Measurements from ENCODE around the gene SLC5A6. TPM values are rescaled to one million over a fixed set of nuclear protein-coding genes. Genes with fewer than 3 reads are reported as not detected.
A peak's percentile ranks its signal among the peaks of the same experiment; 100 is the strongest.

The SLC5A6 gene
- total RNA-seq, 1 donor from 2014 or later, result 22.6 TPM

DNA sequence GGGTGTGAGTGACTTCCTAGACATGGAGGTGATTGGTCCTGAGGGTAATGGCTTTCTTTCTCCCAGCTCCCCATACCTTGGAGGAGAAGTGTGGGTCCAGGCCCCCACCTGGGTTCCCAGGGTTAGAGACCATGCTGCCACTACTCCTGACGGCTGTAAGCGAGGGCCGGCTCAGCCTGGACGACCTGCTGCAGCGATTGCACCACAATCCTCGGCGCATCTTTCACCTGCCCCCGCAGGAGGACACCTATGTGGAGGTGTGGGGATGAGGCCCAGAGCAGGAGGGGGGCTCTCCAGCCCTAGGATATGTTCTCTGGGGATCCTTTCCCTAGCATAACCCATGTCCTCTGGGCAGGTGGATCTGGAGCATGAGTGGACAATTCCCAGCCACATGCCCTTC lies 26.9 kb upstream of the SLC5A6 start:
- ATAC-seq (no peak), DNase-seq (ENCODE audit: low spot score) (no peak)
- intact Hi-C loops (cut with DNase I), result no loop called here

DNA sequence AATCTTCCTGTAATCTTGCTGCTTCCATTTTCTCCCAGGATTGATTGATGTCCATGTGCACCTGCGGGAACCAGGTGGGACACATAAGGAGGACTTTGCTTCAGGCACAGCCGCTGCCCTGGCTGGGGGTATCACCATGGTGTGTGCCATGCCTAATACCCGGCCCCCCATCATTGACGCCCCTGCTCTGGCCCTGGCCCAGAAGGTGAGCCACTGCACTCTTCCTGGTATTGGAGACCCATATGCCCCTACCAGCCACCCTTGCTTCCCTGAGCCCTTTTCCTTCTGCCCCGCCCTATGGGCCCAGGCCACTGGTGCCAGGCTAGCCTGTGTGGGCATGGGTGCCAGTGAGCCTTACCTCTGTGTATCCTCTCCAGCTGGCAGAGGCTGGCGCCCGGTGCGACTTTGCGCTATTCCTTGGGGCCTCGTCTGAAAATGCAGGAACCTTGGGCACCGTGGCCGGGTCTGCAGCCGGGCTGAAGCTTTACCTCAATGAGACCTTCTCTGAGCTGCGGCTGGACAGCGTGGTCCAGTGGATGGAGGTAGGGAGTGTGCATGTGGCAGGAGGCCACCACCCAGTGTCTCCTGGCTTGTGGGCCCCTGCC lies 25.4 kb upstream of the SLC5A6 start:
- DNase-seq (ENCODE audit: low spot score) (no peak), ATAC-seq (no peak)
- intact Hi-C loops (cut with DNase I), result no loop called here

DNA sequence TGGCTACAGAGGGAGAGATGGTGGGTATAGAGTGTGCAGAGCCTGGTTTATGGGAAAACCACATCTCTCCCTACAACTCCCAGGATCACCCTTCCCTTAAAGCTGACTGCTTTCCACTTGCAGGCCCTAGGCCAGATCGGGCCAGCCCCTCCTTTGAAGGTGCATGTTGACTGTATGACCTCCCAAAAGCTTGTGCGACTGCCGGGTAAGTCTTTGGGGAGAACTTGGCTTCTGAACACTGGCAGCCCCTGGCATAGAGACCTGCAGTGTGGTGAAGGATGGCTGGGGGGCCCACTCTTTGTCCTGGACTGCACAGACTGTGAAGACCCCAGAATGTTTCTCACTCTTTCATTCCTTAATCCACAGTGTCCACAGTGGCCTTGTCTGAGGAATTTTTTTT lies 24.6 kb upstream of the SLC5A6 start:
- intact Hi-C loops (cut with DNase I), result no loop called here
- ATAC-seq (no peak), DNase-seq (ENCODE audit: low spot score) (no peak)

DNA sequence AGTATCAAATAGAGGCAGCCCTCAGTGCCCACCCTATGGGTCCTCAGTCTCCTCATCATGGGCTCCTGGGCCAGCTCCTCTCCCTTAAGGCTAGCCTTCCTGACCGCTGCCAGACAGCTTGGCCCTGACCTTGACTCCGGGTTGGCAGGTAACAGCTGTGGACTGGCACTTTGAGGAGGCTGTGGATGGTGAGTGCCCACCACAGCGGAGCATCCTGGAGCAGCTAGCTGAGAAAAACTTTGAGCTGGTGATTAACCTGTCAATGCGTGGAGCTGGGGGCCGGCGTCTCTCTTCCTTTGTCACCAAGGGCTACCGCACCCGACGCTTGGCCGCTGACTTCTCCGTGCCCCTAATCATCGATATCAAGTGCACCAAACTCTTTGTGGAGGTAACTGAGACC lies 24.1 kb upstream of the SLC5A6 start:
- intact Hi-C loops (cut with DNase I), result no loop called here
- DNase-seq (ENCODE audit: low spot score), result no peak
- no peak for ATAC-seq

DNA sequence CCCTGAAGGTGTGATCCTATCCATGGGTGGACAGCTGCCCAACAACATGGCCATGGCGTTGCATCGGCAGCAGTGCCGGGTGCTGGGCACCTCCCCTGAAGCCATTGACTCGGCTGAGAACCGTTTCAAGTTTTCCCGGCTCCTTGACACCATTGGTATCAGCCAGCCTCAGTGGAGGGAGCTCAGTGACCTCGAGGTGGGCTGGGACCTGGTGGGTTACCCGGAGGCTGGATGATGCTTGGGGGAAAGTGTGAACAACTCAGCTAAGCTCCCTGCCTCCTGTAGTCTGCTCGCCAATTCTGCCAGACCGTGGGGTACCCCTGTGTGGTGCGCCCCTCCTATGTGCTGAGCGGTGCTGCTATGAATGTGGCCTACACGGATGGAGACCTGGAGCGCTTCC lies 21.3 kb upstream of the SLC5A6 start:
- intact Hi-C loops (cut with DNase I), result no loop called here
- no peak for DNase-seq (ENCODE audit: low spot score)

DNA sequence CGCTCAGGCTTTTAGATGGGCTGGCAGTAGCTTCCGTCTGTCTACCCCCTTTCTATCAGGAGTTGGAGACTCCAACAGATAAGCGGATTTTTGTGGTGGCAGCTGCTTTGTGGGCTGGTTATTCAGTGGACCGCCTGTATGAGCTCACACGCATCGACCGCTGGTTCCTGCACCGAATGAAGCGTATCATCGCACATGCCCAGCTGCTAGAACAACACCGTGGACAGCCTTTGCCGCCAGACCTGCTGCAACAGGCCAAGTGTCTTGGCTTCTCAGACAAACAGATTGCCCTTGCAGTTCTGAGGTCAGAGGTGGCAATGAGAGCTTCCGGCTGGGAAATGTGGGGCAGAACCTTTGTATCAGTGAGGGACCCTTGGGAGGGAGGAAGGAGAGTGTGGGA lies 19.9 kb upstream of the SLC5A6 start:
- ATAC-seq (no peak), DNase-seq (ENCODE audit: low spot score) (no peak)
- intact Hi-C loops (cut with DNase I), result no loop called here

More for the DNA sequence above, 21.3 kb upstream of the SLC5A6 start:
- no peak for ATAC-seq

DNA sequence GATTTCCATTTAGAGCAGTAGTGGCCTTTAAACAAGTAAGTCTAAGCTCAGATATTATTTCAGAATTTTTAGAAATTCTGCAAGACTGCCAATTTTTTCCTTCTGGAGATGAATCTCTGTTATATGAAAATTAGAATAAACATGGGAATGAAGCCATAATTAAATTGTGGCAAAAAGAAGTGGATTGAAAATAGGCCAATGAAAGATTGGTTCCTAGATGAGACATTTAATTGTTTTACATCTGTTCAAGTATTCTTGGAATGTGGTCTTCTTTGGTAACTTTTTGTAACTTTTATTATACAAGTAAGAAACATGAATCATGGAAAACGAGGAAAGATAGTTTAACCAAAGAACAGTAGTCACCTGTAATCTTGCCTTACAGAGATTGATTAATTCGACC lies 15.4 kb upstream of the SLC5A6 start:
- intact Hi-C loops (cut with DNase I), result no loop called here
- ATAC-seq (no peak), DNase-seq (ENCODE audit: low spot score) (no peak)

DNA sequence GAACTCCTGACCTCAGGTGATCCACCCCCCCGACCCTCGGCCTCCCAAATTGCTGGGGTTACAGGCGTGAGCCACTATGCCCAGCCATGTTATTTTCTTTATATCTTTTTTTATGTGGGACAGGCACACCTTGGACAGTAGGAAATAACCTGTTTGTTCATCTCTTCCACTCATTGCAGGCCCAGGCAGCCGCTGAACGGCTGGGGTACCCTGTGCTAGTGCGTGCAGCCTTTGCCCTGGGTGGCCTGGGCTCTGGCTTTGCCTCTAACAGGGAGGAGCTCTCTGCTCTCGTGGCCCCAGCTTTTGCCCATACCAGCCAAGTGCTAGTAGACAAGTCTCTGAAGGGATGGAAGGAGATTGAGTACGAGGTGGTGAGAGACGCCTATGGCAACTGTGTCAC lies 13.5 kb upstream of the SLC5A6 start:
- intact Hi-C loops (cut with DNase I), result no loop called here
- DNase-seq (ENCODE audit: low spot score) (no peak), ATAC-seq (no peak)

DNA sequence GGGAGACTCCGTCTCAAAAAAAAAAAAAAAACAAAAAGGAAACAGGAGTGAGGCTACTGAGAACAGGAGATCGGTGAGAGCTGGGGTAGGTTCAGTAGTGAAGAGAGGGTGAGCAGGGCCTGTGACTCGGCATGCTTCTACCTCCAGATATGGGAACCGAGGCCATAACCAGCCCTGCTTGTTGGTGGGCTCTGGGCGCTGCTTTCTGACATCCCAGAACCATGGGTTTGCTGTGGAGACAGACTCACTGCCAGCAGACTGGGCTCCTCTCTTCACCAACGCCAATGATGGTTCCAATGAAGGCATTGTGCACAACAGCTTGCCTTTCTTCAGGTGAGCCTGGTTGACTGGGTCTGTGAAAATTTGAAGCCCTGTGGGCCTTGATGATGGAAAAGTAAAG lies 11.3 kb upstream of the SLC5A6 start:
- ATAC-seq (no peak), DNase-seq (ENCODE audit: low spot score) (no peak)
- intact Hi-C loops (cut with DNase I), result no loop called here

DNA sequence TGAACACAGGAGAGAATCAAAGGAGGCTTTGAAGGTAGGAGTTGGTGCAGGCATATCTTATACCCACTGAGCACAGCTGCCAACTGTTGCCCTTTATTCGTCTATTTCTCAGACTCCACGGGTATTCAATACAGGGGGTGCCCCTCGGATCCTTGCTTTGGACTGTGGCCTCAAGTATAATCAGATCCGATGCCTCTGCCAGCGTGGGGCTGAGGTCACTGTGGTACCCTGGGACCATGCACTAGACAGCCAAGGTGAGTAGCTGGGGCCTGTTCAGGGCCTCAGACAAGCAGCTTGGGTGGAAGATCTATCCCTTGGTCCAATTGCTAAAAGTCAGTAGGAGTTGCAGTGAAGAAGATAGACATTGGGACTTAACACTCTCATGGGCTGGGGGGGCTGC lies 10.3 kb upstream of the SLC5A6 start:
- ATAC-seq (no peak), DNase-seq (ENCODE audit: low spot score) (no peak)
- intact Hi-C loops (cut with DNase I), result no loop called here

DNA sequence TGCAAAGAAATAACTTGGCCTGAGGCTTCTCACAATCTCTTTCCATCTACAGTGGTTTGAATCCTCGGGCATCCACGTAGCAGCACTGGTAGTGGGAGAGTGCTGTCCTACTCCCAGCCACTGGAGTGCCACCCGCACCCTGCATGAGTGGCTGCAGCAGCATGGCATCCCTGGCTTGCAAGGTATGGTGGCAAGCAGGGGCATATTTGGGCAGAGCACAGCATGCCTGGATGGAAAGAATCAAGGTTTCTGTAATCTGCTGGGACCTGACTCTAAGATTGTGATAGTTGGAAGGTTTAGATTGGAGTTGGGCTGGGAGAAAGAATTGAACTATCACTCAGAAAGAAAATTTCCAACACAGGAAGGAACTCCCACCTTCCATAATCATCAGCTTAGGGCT lies 9.1 kb upstream of the SLC5A6 start:
- ATAC-seq, result no peak
- no peak for DNase-seq (ENCODE audit: low spot score)
- intact Hi-C loops (cut with DNase I), result no loop called here

DNA sequence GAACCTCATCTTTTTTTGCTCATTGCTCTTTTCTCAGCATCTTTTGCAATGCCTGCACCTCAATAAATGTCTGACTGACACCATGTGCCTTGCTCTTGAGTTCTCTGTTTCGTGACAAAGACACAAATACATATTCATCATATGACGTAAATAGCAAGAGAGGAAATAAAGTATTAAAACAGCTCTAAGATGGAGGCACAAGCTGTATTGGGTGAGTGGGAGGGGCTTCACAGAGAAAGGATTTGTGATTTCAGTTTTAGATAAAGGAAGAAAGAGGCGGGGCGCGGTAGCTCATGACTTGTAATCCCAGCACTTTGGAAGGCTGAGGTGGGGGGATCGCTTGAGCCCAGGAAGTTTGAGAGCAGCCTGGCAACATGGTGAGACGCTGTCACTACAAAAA lies 8.0 kb upstream of the SLC5A6 start:
- ATAC-seq (no peak), DNase-seq (ENCODE audit: low spot score) (no peak)
- intact Hi-C loops (cut with DNase I), result no loop called here

DNA sequence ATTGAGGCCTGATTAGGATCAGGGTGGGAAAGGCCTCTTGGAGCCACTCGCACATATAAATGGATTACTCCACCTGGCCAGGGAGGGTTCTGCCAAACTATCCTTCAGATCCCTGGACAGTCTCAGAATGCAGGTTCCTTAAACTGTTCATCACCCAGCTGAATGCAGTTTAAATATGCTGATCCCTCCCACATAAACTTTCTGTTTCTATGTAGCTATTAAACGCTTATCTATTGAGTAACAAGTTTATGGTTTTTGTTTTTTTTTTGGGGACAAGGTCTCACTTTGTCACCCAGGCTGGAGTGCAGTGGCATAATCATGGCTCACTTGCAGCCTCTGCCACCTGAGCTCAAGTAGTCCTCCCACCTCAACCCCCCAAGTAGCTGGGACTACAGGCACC lies 7.0 kb upstream of the SLC5A6 start:
- intact Hi-C loops (cut with DNase I), result no loop called here
- ATAC-seq (no peak), DNase-seq (ENCODE audit: low spot score) (no peak)

DNA sequence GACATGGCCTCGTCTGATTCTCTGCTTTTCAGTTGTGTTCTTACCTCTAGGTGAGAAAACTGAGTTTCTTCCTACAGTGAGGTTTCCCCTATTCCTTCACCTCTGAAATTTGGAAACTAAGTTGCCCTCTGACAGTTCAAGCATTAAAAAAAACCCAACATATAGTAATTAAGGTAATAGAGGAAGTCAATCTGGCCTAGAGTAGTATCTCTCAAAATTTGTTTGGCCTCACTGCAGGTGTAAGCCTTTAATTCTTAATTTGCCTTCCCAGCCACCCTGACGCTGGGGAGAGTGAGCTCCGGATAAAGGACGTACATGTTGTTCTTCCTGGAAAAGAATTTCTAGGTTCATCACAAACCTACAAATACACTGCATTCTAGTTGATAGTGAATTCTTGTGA lies 6.5 kb upstream of the SLC5A6 start:
- ATAC-seq, result no peak
- no peak for DNase-seq (ENCODE audit: low spot score)
- intact Hi-C loops (cut with DNase I), result no loop called here

DNA sequence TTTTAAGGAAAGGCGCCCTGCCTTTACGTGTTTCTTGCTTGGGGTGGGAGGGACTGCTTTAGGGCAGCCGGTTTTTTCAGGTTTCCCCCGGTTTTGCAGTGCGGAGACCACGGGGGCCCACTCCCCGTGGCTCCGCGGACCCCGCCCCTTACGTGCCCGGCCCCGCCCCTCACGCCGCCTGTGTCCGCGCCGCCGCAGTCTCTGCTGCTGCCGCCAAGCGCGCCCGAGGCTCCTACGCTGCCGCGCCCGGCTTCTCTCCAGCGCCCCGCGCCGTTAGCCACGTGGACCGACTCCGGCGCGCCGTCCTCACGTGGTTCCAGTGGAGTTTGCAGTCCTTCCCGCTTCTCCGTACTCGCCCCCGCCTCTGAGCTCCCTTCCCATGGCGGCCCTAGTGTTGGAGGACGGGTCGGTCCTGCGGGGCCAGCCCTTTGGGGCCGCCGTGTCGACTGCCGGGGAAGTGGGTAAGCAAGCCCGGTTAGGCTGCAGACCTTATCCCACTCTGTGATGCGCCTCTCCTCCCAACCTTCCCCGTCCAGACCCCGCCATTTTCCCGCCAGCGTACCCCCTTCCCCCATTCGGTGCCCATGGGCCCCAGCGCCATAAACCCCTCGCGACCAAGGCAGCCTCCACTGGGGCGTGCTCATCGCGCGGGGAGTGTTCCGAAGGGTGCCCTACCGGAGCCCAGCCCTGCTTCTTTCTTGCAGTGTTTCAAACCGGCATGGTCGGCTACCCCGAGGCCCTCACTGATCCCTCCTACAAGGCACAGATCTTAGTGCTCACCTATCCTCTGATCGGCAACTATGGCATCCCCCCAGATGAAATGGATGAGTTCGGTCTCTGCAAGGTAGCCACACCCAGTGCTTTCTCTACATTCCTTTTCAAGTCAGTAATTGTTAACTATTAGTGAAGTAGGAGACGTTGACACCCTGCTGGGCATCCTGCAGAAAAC lies 5.4 kb upstream of the SLC5A6 start, which contains the start of gene CAD:
Gene CAD, plus strand, starts transcription at position 197 of the 949 bp plus-strand sequence. Its CDS starts 183 bp downstream, at position 380.
- intact Hi-C loops (cut with DNase I), result no loop called here
- ATAC-seq, result peak; percentile 95
- peak; percentile 92 for DNase-seq (ENCODE audit: low spot score)

DNA sequence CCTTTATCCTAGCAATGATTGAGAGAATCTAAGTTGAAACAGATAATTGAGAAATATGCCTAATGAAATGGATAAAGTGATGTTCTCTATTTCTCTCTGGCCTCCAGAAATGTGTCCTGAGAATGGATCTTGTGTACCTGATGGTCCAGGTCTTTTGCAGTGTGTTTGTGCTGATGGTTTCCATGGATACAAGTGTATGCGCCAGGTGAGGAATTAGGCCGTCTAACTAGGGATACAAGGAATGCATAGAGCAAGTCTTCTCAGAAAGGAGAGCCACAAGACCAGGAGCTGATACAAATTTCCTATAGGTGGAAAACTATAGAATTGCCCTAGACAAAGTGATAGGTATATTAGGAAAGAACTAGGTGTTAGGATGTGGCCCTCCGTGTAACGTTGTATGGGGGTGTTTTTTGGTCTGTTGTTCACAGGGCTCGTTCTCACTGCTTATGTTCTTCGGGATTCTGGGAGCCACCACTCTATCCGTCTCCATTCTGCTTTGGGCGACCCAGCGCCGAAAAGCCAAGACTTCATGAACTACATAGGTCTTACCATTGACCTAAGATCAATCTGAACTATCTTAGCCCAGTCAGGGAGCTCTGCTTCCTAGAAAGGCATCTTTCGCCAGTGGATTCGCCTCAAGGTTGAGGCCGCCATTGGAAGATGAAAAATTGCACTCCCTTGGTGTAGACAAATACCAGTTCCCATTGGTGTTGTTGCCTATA lies 4.5 kb upstream of the SLC5A6 start:
- no peak for ATAC-seq
- no peak for DNase-seq (ENCODE audit: low spot score)
- intact Hi-C loops (cut with DNase I), result no loop called here

DNA sequence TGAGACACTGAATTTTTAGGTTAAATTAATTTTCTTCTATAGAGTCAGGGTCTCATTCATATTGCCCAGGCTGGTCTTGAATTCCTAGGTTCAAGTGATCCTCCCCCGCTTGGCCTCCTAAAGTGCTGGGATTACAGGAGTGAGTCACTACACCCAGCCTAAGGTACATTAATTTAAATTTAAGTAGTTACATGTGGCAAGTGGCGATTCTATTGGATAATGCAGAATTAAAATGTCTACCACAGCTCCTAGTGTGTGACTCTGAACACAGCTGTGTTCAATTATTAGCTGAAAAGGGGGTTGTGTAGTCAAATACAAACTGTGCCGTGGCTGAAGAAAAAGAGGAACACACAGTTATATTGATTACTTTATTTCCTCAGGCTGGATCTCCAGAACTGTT lies 2.9 kb upstream of the SLC5A6 start:
- intact Hi-C loops (cut with DNase I), result loop anchor here (5.0 kb wide), 1 partner anchor 878 kb away; no protein-coding TSS in a partner anchor
- no peak for DNase-seq (ENCODE audit: low spot score)

DNA sequence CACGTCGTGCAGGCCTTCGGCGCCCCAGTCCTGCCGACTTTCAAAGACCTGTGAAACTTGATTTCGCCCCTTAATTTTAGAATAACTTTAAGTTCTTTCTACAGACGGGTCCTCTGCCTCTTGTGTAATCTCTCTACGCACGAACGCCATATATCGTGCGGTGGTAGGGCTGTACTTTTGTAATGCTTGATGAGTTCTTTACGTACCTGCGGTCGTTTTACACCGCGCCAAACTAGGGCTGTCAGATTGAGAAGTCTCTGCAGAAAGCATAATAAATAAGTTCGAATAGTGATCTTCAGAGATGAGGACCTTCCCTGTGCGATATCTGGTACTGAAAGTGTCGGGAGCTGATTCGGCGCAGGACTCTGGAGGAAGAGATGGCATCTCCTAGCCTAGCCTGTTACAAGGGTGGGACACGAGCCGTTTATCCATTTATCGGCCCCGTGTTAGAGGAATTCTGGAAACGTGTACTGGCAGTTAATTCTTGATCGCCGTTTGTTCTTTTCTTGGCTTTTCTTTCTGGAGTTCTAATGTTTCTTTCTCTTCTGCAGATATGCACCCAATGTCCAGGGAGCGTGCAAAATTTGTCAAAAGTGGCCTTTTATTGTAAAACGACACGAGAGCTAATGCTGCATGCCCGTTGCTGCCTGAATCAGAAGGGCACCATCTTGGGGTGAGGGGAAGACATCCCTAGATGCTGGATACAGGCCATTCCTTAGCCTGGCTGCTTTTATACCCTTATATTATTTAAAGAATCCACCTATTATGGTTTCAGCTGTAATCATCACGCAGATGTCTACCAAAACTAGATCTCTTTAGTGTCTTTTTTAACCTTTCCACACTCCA lies 781 bp upstream of the SLC5A6 start:
- DNase-seq (ENCODE audit: low spot score), result no peak
- ATAC-seq, result peak; percentile 34
- intact Hi-C loops (cut with DNase I), result loop anchor here (5.0 kb wide), 1 partner anchor 876 kb away; no protein-coding TSS in a partner anchor

More for the DNA sequence above, 2.9 kb upstream of the SLC5A6 start:
- no peak for ATAC-seq
